ENCODE data around the gene ZC3H7A. TPM values are rescaled to one million over a fixed set of nuclear protein-coding genes. Genes with fewer than 3 reads are reported as not detected.

Gene ZC3H7A
- total and polyA plus RNA-seq, 9 of the 15 experiments (the other 6 are each of a cell fraction or from before 2014, with no cell fraction given), result 19.8 to 49.1 (median 28.2) TPM

- peaks cover 9% of the 10 kb centered on the region for H3K9me1 ChIP-seq (ENCODE audit: control insufficient read depth, insufficient read depth, low read length)
- peak overlapping the region; percentile 76 for H3K4me3 ChIP-seq
- peak overlapping the region; percentile 94 for H3K27ac ChIP-seq (ENCODE audit: extremely low read depth, low read depth, low read length)
- peaks cover 35% of the 10 kb centered on the region for H3K36me3 ChIP-seq (ENCODE audit: control insufficient read depth, insufficient read depth, low read length)
- ATAC-seq, result no peak
- CTCF ChIA-PET (ENCODE audit: low intra/inter-chr PET ratio), result no interaction called here
- H3K79me2 ChIP-seq (ENCODE audit: control insufficient read depth, insufficient read depth, low read length), result peaks cover 81% of the 10 kb centered on the region
- peak; percentile 44 for FAIRE-seq
- H3K27me3 ChIP-seq (ENCODE audit: control insufficient read depth in 2 of 2, insufficient read depth in 2 of 2, low read length in 2 of 2), result no peaks in the 10 kb centered on the region
- intact Hi-C loops (cut with micrococcal nuclease) (loop anchor here (2.0 kb wide), 1 partner anchor 53 kb away; the partner anchor contains the start of gene TXNDC11), in situ Hi-C loops (cut with MboI) (no loop called here)
- H2AFZ ChIP-seq (ENCODE audit: low read depth, low read length), result no peak overlapping the region
- peaks cover 21% of the 10 kb centered on the region for H4K20me1 ChIP-seq (replicated peaks; ENCODE audit: control insufficient read depth, insufficient read depth, low read length)
- H3K9ac ChIP-seq (ENCODE audit: insufficient read depth in 1 of 2, low read depth in 2 of 2, low read length in 2 of 2), result peak overlapping the region; percentile 91 to 92
- H3K4me2 ChIP-seq (ENCODE audit: insufficient read depth, low read length), result peak overlapping the region; percentile 85
- H3K4me1 ChIP-seq (replicated peaks in 1 of 2; ENCODE audit: control insufficient read depth in 2 of 2, insufficient read depth in 2 of 2, low read length in 2 of 2), result peaks cover 38 to 48% of the 10 kb centered on the region in 2 experiments
- WGBS (ENCODE audit: insufficient coverage, low coverage, missing lambda C conversion rate), result 30% methylated on average over 8 of the region's 8 CpGs
- POLR2A ChIA-PET, result interaction anchor here (0.8 to 5.3 kb wide), 6 partner anchors 9 to 108 kb away, joined by 3 to 32 read pairs (median 4); partner anchors contain the start of gene TXNDC11
- DNase-seq (ENCODE audit: extremely low read depth in 1 of 4, low spot score in 3 of 4), result no peak
- TF ChIP-seq ZNF75A (CRISPR knock-in tag; IDR thresholded peaks at IDR 0.05) (peak; percentile 50; the same call in 1 of the 2 replicates), MEF2A (IDR thresholded peaks at IDR 0.05; ENCODE audit: control insufficient read depth, low read depth, low read length) (no peak), MCM3 (IDR thresholded peaks at IDR 0.05) (no peak)
- BruUV-seq (replicated peaks), result no TSS peak
- H3K9me3 ChIP-seq (replicated peaks; ENCODE audit: control insufficient read depth, insufficient read depth, low read depth, low read length), result no peaks in the 10 kb centered on the region
Measured at GRCh38 chr16:11795887-11796226, 1.2 kb downstream of the ZC3H7A start.

GRCh38 chr16:11794996-11795886, 1.8 kb downstream of the ZC3H7A start:
- no peak for ATAC-seq
- Histone ChIP-seq H3K79me2 (ENCODE audit: control insufficient read depth, insufficient read depth, low read length) (peaks cover 88% of the 10 kb centered on the region), H3K36me3 (ENCODE audit: control insufficient read depth, insufficient read depth, low read length) (peaks cover 37% of the 10 kb centered on the region), H4K20me1 (replicated peaks; ENCODE audit: control insufficient read depth, insufficient read depth, low read length) (peaks cover 21% of the 10 kb centered on the region), H3K4me1 (replicated peaks in 1 of 2; ENCODE audit: control insufficient read depth in 2 of 2, insufficient read depth in 2 of 2, low read length in 2 of 2) (peaks cover 36 to 42% of the 10 kb centered on the region in 2 experiments), H3K4me3 (peak overlapping the region; percentile 76; the same call in 1 of the 2 replicates), H2AFZ (ENCODE audit: low read depth, low read length) (no peak overlapping the region), H3K9me1 (ENCODE audit: control insufficient read depth, insufficient read depth, low read length) (peaks cover 9% of the 10 kb centered on the region), H3K27me3 (ENCODE audit: control insufficient read depth in 2 of 2, insufficient read depth in 2 of 2, low read length in 2 of 2) (no peaks in the 10 kb centered on the region), H3K9me3 (replicated peaks; ENCODE audit: control insufficient read depth, insufficient read depth, low read depth, low read length) (no peaks in the 10 kb centered on the region), H3K27ac (ENCODE audit: extremely low read depth, low read depth, low read length) (peak overlapping the region; percentile 94; the same call in 1 of the 3 replicates), H3K4me2 (ENCODE audit: insufficient read depth, low read length) (peak overlapping the region; percentile 85), H3K9ac (ENCODE audit: insufficient read depth in 1 of 2, low read depth in 2 of 2, low read length in 2 of 2) (peak overlapping the region; percentile 91 to 92; a peak in 2 of 4 replicates)
- in situ Hi-C loops (cut with MboI), result no loop called here
- peak in 1 of 4 experiments; percentile 35 for DNase-seq (ENCODE audit: extremely low read depth in 1 of 4, low spot score in 3 of 4)
- no TSS peak for BruUV-seq (replicated peaks)
- 65% methylated on average over 20 of the region's 20 CpGs for WGBS (ENCODE audit: insufficient coverage, low coverage, missing lambda C conversion rate)
- ChIA-PET POLR2A (interaction anchor here (0.8 to 5.3 kb wide), 6 partner anchors 9 to 107 kb away, joined by 3 to 32 read pairs (median 4); partner anchors contain the start of gene TXNDC11), CTCF (ENCODE audit: low intra/inter-chr PET ratio) (no interaction called here)
- FAIRE-seq, result peak; percentile 72
- TF ChIP-seq RBFOX2 (IDR thresholded peaks at IDR 0.05; ENCODE audit: low read depth, low read length) (peak; percentile 31; the same call in 1 of the 2 replicates), CEBPB (tag; IDR thresholded peaks at IDR 0.05) (peak; percentile 57), CHD4 (IDR thresholded peaks at IDR 0.05; ENCODE audit: insufficient read depth, insufficient replicate concordance, low read depth, low read length, poor library complexity, severe bottlenecking) (no peak), CTBP1 (IDR thresholded peaks at IDR 0.05; ENCODE audit: borderline replicate concordance) (no peak), CHD1 (IDR thresholded peaks at IDR 0.05; ENCODE audit: low read length) (no peak), ZNF3 (CRISPR knock-in tag; IDR thresholded peaks at IDR 0.05) (no peak), THRAP3 (IDR thresholded peaks at IDR 0.05; ENCODE audit: borderline replicate concordance) (no peak), PURB (CRISPR knock-in tag; IDR thresholded peaks at IDR 0.05; ENCODE audit: low read depth) (no peak), HIVEP1 (CRISPR knock-in tag; IDR thresholded peaks at IDR 0.05) (no peak), NCOA1 (IDR thresholded peaks at IDR 0.05; ENCODE audit: low read depth) (no peak)
- intact Hi-C loops (cut with micrococcal nuclease), result no loop called here
